Liver (tissue), 3 donors: ENCODE measurements around the gene SLC6A11.

Experiments
- FOXA1 ChIP-seq: IDR thresholded peaks from 2 replicates; pipeline ENCODE4 v1.6.1; 2016; ENCODE audit warnings: antibody characterized with exemption
- GABPA ChIP-seq, 2 donors: IDR thresholded peaks in 1 of 2; conservative IDR thresholded peaks in 1 of 2; 2 replicates each; pipeline ENCODE4 v1.6.1; 2016; ENCODE audit warnings: antibody characterized with exemption in 2 of 2, mild to moderate bottlenecking in 1 of 2, moderate library complexity in 1 of 2
- JUND ChIP-seq, 2 donors: IDR thresholded peaks; 2 replicates each; pipeline ENCODE4 v1.6.1; 2016; ENCODE audit warnings: antibody characterized with exemption in 2 of 2
- RAD21 ChIP-seq, 2 donors: IDR thresholded peaks; 2 replicates each; pipeline ENCODE4 v1.6.1; 2016; ENCODE audit warnings: antibody characterized with exemption in 2 of 2, mild to moderate bottlenecking in 2 of 2
- SP1 ChIP-seq: IDR thresholded peaks from 2 replicates; pipeline ENCODE4 v1.6.1; 2018; ENCODE audit warnings: antibody characterized with exemption, mild to moderate bottlenecking
- YY1 ChIP-seq: IDR thresholded peaks from 2 replicates; pipeline ENCODE4 v1.6.1; 2016; ENCODE audit warnings: antibody characterized with exemption, mild to moderate bottlenecking
- TF ChIP-seq, protein P1 (sequence below): fragments of 150-350 bp; IDR thresholded peaks from 2 replicates; pipeline ENCODE4 v1.5.1; 2017; ENCODE audit warnings: improper control_type of control experiment, low read depth, low read length; ENCODE audit not compliant: missing input control
- TF ChIP-seq, protein P2 (sequence below): IDR thresholded peaks from 2 replicates; pipeline ENCODE4 v1.6.1; 2016; ENCODE audit warnings: antibody characterized with exemption, mild to moderate bottlenecking
- TF ChIP-seq, protein P3 (sequence below): IDR thresholded peaks from 2 replicates; pipeline ENCODE4 v1.6.1; 2016; ENCODE audit warnings: antibody characterized with exemption
- TF ChIP-seq, protein P4 (sequence below): IDR thresholded peaks from 2 replicates; pipeline ENCODE4 v1.6.1; 2016; ENCODE audit warnings: antibody characterized with exemption
- donor health status: healthy.
- donor health status: healthy.

DNA sequence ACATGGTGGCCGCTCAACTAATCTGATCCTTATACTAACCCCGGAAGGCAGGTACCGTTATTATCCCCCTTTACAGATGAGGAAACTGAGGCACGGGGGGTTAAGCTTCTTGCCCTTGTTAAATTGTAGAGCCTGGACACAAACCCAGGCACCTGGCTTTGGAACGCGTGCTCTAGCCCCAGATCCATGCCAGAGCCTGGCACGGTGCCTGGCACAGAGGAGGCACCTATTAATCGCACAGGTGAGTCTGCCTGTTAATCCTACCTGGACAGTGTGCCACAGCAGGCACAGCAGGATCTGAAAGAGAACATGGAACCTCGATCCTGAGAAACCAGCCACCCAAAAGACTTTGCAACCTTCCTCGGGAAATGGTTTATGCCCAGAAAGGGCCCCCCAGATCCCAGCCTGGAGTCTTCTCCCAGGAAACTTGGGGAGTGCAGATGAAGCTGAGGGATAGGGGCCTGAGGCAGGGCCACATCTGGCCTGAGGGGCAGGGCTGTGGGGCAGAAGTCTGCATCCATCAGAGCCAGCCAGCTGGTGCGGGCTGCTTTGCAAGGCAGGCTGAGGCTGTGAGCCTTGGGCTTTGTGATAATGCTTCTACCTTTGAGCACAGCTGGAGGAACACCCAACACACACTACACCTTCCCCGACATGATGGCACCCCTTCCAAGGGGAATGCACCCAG lies 121.3 kb downstream of the SLC6A11 start:
- TF ChIP-seq, protein P1, sequence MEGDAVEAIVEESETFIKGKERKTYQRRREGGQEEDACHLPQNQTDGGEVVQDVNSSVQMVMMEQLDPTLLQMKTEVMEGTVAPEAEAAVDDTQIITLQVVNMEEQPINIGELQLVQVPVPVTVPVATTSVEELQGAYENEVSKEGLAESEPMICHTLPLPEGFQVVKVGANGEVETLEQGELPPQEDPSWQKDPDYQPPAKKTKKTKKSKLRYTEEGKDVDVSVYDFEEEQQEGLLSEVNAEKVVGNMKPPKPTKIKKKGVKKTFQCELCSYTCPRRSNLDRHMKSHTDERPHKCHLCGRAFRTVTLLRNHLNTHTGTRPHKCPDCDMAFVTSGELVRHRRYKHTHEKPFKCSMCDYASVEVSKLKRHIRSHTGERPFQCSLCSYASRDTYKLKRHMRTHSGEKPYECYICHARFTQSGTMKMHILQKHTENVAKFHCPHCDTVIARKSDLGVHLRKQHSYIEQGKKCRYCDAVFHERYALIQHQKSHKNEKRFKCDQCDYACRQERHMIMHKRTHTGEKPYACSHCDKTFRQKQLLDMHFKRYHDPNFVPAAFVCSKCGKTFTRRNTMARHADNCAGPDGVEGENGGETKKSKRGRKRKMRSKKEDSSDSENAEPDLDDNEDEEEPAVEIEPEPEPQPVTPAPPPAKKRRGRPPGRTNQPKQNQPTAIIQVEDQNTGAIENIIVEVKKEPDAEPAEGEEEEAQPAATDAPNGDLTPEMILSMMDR, result no peak
- TF ChIP-seq YY1, result no peak
- no peak for TF ChIP-seq SP1
- TF ChIP-seq, protein P2, sequence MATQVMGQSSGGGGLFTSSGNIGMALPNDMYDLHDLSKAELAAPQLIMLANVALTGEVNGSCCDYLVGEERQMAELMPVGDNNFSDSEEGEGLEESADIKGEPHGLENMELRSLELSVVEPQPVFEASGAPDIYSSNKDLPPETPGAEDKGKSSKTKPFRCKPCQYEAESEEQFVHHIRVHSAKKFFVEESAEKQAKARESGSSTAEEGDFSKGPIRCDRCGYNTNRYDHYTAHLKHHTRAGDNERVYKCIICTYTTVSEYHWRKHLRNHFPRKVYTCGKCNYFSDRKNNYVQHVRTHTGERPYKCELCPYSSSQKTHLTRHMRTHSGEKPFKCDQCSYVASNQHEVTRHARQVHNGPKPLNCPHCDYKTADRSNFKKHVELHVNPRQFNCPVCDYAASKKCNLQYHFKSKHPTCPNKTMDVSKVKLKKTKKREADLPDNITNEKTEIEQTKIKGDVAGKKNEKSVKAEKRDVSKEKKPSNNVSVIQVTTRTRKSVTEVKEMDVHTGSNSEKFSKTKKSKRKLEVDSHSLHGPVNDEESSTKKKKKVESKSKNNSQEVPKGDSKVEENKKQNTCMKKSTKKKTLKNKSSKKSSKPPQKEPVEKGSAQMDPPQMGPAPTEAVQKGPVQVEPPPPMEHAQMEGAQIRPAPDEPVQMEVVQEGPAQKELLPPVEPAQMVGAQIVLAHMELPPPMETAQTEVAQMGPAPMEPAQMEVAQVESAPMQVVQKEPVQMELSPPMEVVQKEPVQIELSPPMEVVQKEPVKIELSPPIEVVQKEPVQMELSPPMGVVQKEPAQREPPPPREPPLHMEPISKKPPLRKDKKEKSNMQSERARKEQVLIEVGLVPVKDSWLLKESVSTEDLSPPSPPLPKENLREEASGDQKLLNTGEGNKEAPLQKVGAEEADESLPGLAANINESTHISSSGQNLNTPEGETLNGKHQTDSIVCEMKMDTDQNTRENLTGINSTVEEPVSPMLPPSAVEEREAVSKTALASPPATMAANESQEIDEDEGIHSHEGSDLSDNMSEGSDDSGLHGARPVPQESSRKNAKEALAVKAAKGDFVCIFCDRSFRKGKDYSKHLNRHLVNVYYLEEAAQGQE, result no peak
- no peak for TF ChIP-seq FOXA1
- TF ChIP-seq, protein P3, sequence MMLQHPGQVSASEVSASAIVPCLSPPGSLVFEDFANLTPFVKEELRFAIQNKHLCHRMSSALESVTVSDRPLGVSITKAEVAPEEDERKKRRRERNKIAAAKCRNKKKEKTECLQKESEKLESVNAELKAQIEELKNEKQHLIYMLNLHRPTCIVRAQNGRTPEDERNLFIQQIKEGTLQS, result no peak
- TF ChIP-seq JUND (IDR thresholded peaks at IDR 0.05), result no peak
- TF ChIP-seq RAD21 (IDR thresholded peaks at IDR 0.05), result no peak
- TF ChIP-seq GABPA (IDR thresholded peaks at IDR 0.05 in 1 of 2, conservative IDR thresholded peaks at IDR 0.05 in 1 of 2), result no peak
- TF ChIP-seq, protein P4, sequence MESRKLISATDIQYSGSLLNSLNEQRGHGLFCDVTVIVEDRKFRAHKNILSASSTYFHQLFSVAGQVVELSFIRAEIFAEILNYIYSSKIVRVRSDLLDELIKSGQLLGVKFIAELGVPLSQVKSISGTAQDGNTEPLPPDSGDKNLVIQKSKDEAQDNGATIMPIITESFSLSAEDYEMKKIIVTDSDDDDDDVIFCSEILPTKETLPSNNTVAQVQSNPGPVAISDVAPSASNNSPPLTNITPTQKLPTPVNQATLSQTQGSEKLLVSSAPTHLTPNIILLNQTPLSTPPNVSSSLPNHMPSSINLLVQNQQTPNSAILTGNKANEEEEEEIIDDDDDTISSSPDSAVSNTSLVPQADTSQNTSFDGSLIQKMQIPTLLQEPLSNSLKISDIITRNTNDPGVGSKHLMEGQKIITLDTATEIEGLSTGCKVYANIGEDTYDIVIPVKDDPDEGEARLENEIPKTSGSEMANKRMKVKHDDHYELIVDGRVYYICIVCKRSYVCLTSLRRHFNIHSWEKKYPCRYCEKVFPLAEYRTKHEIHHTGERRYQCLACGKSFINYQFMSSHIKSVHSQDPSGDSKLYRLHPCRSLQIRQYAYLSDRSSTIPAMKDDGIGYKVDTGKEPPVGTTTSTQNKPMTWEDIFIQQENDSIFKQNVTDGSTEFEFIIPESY, result no peak
